IMR-90 (cell line): ENCODE results near the gene DPP6. TPM values are rescaled to one million over a fixed set of nuclear protein-coding genes. Genes with fewer than 3 reads are reported as not detected.

Experiments
- ATAC-seq: fragments of 200-7000 bp; cut with Tn5 transposase; 2 replicates; pipeline ENCODE4 v1.9.1; 2020; ENCODE audit warnings: low read depth, mild to moderate bottlenecking, moderate library complexity
- BruUV-seq: library from RNA; stranded (reverse); fragments of 400-500 nt; replicated peaks from 2 replicates; lab custom pipeline; 2021; lab: Mats Ljungman, UMichigan
- CTCF ChIA-PET: fragments of 300-600 bp; formaldehyde crosslinking; extraction: SDS; loops from one replicate; lab custom pipeline; 2021; ENCODE audit warnings: antibody characterized with exemption; lab: Yijun Ruan, JAX
- POLR2A ChIA-PET: fragments of 300-600 bp; sonication (Branson Sonifier 250); formaldehyde crosslinking; loops from one replicate; lab custom pipeline; 2022; ENCODE audit warnings: antibody characterized with exemption; ENCODE audit not compliant: unreplicated experiment; lab: Charles Lee
- DNase-seq: peaks from one replicate; pipeline ENCODE4 v3.0.0; 2013
- H2AFZ ChIP-seq: replicated peaks from 2 replicates; pipeline ENCODE3; 2013; ENCODE audit warnings: low read length, mild to moderate bottlenecking; ENCODE audit not compliant: poor library complexity
- H2AK5ac ChIP-seq: 2 replicates; pipeline ENCODE4 v1.6.1; 2013; ENCODE audit warnings: low read depth, low read length, inconsistent platforms
- H2AK9ac ChIP-seq: replicated peaks from 2 replicates; pipeline ENCODE3; 2013; ENCODE audit warnings: mild to moderate bottlenecking, low read depth, low read length, moderate library complexity; ENCODE audit not compliant: poor library complexity
- H2BK120ac ChIP-seq: 2 replicates; pipeline ENCODE4 v1.6.1; 2013; ENCODE audit warnings: low read depth, low read length, inconsistent platforms
- H2BK15ac ChIP-seq: 3 replicates; pipeline ENCODE4 v1.6.1; 2013; ENCODE audit warnings: low read depth, low read length, inconsistent platforms
- H2BK20ac ChIP-seq: 2 replicates; pipeline ENCODE4 v1.6.1; 2013; ENCODE audit warnings: low read depth, mild to moderate bottlenecking, inconsistent platforms, low read length, moderate library complexity
- H2BK5ac ChIP-seq: 2 replicates; pipeline ENCODE4 v1.6.1; 2013; ENCODE audit warnings: mild to moderate bottlenecking, low read depth, low read length, inconsistent platforms; ENCODE audit not compliant: poor library complexity, severe bottlenecking
- H3K14ac ChIP-seq: replicated peaks from 2 replicates; pipeline ENCODE4 v1.6.1; 2013; ENCODE audit warnings: low read depth, low read length, inconsistent platforms
- H3K18ac ChIP-seq: 2 replicates; pipeline ENCODE4 v1.6.1; 2013; ENCODE audit warnings: low read depth, low read length, control low read depth
- H3K23ac ChIP-seq: 2 replicates; pipeline ENCODE4 v1.6.1; 2013; ENCODE audit warnings: low read depth, low read length, inconsistent platforms
- H3K27ac ChIP-seq: 2 replicates; pipeline ENCODE4 v1.5.1; 2013; ENCODE audit warnings: mild to moderate bottlenecking, control low read depth, low read length; ENCODE audit not compliant: insufficient read depth
- H3K27me3 ChIP-seq: 2 replicates; pipeline ENCODE4 v1.6.1; 2013; ENCODE audit warnings: low read length; ENCODE audit not compliant: control insufficient read depth, insufficient read depth
- H3K36me3 ChIP-seq: 2 replicates; pipeline ENCODE4 v1.6.1; 2013; ENCODE audit warnings: low read length, mixed read lengths; ENCODE audit not compliant: control insufficient read depth, insufficient read depth
- H3K4ac ChIP-seq: 2 replicates; pipeline ENCODE4 v1.6.1; 2013; ENCODE audit warnings: low read depth, low read length, inconsistent platforms
- H3K4me1 ChIP-seq: 2 replicates; pipeline ENCODE4 v1.6.1; 2013; ENCODE audit warnings: low read length, mixed read lengths; ENCODE audit not compliant: control insufficient read depth, insufficient read depth
- H3K4me2 ChIP-seq: 2 replicates; pipeline ENCODE4 v1.6.1; 2013; ENCODE audit warnings: low read depth, mild to moderate bottlenecking, control low read depth, low read length, moderate library complexity
- H3K4me3 ChIP-seq: 2 replicates; pipeline ENCODE4 v1.5.1; 2013; ENCODE audit warnings: low read depth, mild to moderate bottlenecking, control low read depth, low read length, moderate library complexity; ENCODE audit not compliant: insufficient read depth
- H3K56ac ChIP-seq: 2 replicates; pipeline ENCODE4 v1.6.1; 2013; ENCODE audit warnings: low read length, inconsistent platforms; ENCODE audit not compliant: insufficient read depth; ENCODE audit errors: extremely low read depth
- H3K79me1 ChIP-seq, 2 experiments: 2 replicates each; pipeline ENCODE4 v1.6.1; 2013; ENCODE audit warnings: low read length in 2 of 2, inconsistent platforms in 1 of 2, low read depth in 1 of 2
- H3K9ac ChIP-seq: 2 replicates; pipeline ENCODE4 v1.6.1; 2013; ENCODE audit warnings: low read depth, low read length, control low read depth
- H3K9me1 ChIP-seq: 2 replicates; pipeline ENCODE4 v1.6.1; 2013; ENCODE audit warnings: low read length, inconsistent platforms; ENCODE audit not compliant: insufficient read depth
- H3K9me3 ChIP-seq: 2 replicates; pipeline ENCODE4 v1.6.1; 2013; ENCODE audit warnings: low read length; ENCODE audit not compliant: control insufficient read depth, insufficient read depth
- H4K20me1 ChIP-seq: 2 replicates; pipeline ENCODE4 v1.6.1; 2013; ENCODE audit warnings: low read length, inconsistent platforms; ENCODE audit not compliant: insufficient read depth
- H4K5ac ChIP-seq: 2 replicates; pipeline ENCODE4 v1.6.1; 2013; ENCODE audit warnings: mild to moderate bottlenecking, low read depth, low read length, control low read depth
- H4K8ac ChIP-seq, 2 experiments: 2 replicates each; pipeline ENCODE4 v1.6.1; 2013; ENCODE audit warnings: low read depth in 2 of 2, low read length in 2 of 2, control low read depth in 1 of 2, inconsistent platforms in 1 of 2
- H4K91ac ChIP-seq: 2 replicates; pipeline ENCODE4 v1.6.1; 2013; ENCODE audit warnings: low read depth, low read length, inconsistent platforms; ENCODE audit not compliant: insufficient read depth
- CTCF ChIP-seq: conservative IDR thresholded peaks from 2 replicates; pipeline ENCODE4 v1.5.1; 2012; ENCODE audit warnings: mild to moderate bottlenecking, low read depth, low read length, improper control_type of control experiment
- RCOR1 ChIP-seq: IDR thresholded peaks from 2 replicates; pipeline ENCODE4 v1.6.1; 2012; ENCODE audit warnings: mild to moderate bottlenecking, low read length, improper control_type of control experiment; ENCODE audit not compliant: insufficient replicate concordance
- WGBS, 2 experiments: methylation state at CpG; one replicate each; pipeline versions ENCODE4 v1.1.5 to v1.1.7; 2013; ENCODE audit warnings: missing lambda C conversion rate in 2 of 2; ENCODE audit not compliant: insufficient read length in 1 of 2; ENCODE audit errors: extremely low coverage in 2 of 2; 5-methylcytosine and 5-hydroxymethylcytosine counted together
- dilution Hi-C: fragments of 300-500 bp; cut with HindIII; formaldehyde crosslinking; loops from one replicate; pipeline ENCODE4 v1.14.3; 2018; ENCODE audit warnings: low sequenced_read_pairs; ENCODE audit not compliant: unreplicated experiment
- in situ Hi-C: fragments of 300-500 bp; cut with MboI; formaldehyde crosslinking; loops from 3 replicates; pipeline ENCODE4 v1.14.3; 2019; ENCODE audit warnings: low sequenced_read_pairs, inconsistent platforms, mixed read lengths
- intact Hi-C: fragments of 100-400 bp; cut with micrococcal nuclease; formaldehyde crosslinking; loops from 2 replicates; pipeline ENCODE4 v1.10.0; 2022
- polyA plus RNA-seq, 3 experiments: library from polyadenylated mRNA; depleted of rRNA; stranded (reverse); fragments of >200 nt; gene quantifications; 2 replicates each; pipeline ENCODE4 v1.2.3, GENCODE V29; 2012; ENCODE audit warnings: low replicate concordance in 1 of 3
- total RNA-seq: library from RNA; depleted of rRNA; stranded (reverse); fragments of >200 nt; gene quantifications from 2 replicates; pipeline ENCODE4 v1.2.3, GENCODE V29; 2012

Gene DPP6
- total and polyA plus RNA-seq, 2 of the 4 experiments (the other 2 are of a cell fraction), result not detected

GRCh38 chr7:154646126-154647013, 594.2 kb downstream of the DPP6 start:
- H3K36me3 ChIP-seq, result no peaks in the 10 kb centered on the region
- H2AK9ac ChIP-seq, result no peak overlapping the region
- no peak for TF ChIP-seq RCOR1
- TF ChIP-seq CTCF, result no peak
- H3K79me1 ChIP-seq, result no peaks in the 10 kb centered on the region
- 69% methylated on average over 2 of the region's 11 CpGs; no CpG with 5 or more reads in 1 of the 2 experiments for WGBS, 2 experiments
- no peak overlapping the region for H2BK120ac ChIP-seq
- POLR2A ChIA-PET, result no interaction called here
- H2BK5ac ChIP-seq, result no peak overlapping the region
- H3K18ac ChIP-seq, result no peak overlapping the region
- H3K27ac ChIP-seq, result no peak overlapping the region
- H3K23ac ChIP-seq, result no peak overlapping the region
- H2BK15ac ChIP-seq, result no peak overlapping the region
- H3K4me3 ChIP-seq, result no peak overlapping the region
- in situ Hi-C loops (no loop called here), dilution Hi-C loops (no loop called here), intact Hi-C loops (no loop called here)
- no peaks in the 10 kb centered on the region for H3K27me3 ChIP-seq
- no peak overlapping the region for H4K5ac ChIP-seq
- H3K4ac ChIP-seq, result no peak overlapping the region
- H4K91ac ChIP-seq, result no peak overlapping the region
- no peak overlapping the region for H3K4me2 ChIP-seq
- H3K9me3 ChIP-seq, result peaks cover 27% of the 10 kb centered on the region
- CTCF ChIA-PET, result no interaction called here
- H3K9ac ChIP-seq, result no peak overlapping the region
- no peak overlapping the region for H2AFZ ChIP-seq
- H2AK5ac ChIP-seq, result no peak overlapping the region
- DNase-seq, result no peak
- BruUV-seq, result no TSS peak
- H2BK20ac ChIP-seq, result no peak overlapping the region
- H4K8ac ChIP-seq, result no peak overlapping the region
- no peak overlapping the region for H3K56ac ChIP-seq
- no peaks in the 10 kb centered on the region for H3K4me1 ChIP-seq
- no peak for ATAC-seq
- H3K14ac ChIP-seq, result no peak overlapping the region
- H3K9me1 ChIP-seq, result no peaks in the 10 kb centered on the region
- no peaks in the 10 kb centered on the region for H4K20me1 ChIP-seq
